Right hindlimb (tissue), 1 donor: ENCODE data around the gene ISYNA1.

Experiments used
- DNase-seq: peaks from one replicate; pipeline ENCODE4 v3.0.0-alpha.2; 2018

Gene ISYNA1

DNA sequence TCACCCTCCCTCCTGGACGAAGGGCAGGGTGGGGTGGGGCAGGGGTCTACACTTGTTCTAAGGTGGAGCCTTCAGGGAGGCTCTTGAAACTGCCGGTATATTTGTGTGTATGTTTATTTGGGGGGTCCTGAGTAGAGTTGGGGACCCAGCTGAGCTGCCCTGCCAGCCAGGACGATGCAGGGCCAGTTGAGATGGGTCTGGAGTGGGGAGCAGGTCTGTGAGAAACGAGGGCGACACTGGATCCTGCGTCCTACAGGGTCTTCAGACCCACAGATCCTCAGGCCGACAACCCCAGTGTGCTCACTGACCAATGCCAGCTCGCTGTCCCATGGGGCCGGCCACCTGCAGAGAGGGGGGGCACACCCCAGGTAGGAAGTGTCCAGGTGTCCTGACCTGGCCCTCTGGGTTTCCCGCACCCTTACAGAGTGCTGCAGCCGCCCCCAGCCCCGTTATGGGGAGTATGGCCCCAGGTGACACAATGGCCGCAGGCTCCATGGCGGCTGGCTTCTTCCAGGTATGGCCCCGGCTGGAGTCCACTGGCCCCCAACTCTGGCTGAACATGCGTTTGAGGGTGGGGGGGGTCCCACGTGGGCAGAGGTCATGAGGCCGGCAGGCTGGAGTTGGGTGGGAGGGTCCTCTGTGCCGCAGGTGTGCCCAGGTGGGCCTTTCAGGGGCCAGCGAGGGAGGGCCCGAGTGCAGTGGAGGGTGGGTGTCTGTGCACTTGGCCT, 7.4 kb downstream of the ISYNA1 start:
- DNase-seq = no peak

DNA sequence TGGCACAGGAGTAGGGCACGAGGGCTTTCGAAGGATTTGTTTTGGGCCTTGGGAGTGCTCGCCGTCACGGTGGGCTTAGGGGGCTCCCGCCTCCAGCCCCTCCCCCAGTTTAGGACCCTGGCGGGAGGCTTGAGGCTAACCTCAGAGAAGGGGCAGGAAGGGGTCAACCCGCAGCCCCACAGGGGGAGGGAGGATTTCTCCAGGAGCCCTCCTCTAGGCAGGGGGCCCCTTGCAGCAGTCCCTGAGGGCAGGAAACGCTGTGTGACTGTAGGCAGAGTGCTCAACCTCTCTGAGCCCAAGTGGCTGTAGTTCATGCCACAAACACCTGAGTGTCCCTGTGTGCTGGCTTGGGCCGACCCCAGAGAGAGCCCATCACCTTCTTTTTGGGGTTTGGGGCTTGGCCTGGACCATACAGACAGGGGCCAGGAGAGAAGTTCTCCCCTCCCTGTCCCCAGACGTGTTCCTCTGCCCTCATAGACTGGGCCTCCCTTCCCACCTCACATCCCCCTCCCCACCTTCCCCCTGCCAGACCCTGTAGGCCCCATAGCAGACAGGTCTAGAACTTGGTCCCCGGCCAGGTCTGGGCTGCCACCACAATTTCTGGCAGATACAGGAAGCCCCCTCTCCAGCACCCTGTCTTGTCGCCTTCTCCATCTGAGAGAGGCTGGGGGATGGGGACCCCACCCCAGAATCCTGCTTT, 8.1 kb downstream of the ISYNA1 start:
- no peak for DNase-seq

DNA sequence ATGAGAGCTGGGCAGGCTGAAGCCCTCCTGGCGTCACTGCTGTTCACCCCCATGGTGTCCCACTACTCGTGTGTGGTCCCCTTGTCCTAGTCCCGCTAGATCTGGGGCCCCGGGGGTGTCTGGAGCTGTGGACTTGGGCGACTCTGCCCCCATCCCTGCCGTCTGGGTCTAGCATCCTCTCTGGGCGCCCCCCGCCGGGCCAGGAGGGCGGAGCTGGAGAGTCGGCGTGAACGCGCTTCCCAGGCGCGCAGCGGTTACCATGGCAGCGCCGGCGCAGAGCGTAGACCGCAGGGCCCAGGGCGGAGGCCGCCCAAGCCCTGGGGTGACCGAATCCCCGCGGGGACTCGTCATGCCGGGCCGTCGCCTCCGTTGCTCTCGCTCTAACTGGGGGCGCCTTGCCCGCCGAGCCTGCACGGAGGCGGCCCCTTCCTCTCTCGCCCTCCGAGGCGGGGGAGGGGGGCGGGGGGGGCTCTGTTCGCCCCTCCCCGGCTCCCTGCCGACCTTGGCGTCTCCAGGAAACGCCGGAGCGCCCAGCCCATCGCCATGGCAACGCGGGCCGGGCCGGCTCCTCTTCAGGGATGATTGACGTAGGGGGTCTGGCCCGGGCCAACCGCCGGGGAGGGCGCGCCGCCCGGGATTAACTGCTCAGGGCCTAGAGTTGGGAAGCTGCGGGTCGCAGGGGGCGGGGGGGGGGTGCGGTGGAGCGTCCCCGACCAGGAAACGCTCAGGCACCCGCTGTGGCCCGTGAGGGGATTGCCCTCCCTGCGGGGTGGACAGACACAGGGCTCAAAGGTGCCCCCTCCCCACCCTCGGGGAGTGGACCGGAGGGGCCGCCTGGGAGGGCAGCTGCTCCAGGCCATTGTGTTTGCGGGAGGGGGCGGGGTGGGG, 8.9 kb downstream of the ISYNA1 start:
- DNase-seq = peak; percentile 89

DNA sequence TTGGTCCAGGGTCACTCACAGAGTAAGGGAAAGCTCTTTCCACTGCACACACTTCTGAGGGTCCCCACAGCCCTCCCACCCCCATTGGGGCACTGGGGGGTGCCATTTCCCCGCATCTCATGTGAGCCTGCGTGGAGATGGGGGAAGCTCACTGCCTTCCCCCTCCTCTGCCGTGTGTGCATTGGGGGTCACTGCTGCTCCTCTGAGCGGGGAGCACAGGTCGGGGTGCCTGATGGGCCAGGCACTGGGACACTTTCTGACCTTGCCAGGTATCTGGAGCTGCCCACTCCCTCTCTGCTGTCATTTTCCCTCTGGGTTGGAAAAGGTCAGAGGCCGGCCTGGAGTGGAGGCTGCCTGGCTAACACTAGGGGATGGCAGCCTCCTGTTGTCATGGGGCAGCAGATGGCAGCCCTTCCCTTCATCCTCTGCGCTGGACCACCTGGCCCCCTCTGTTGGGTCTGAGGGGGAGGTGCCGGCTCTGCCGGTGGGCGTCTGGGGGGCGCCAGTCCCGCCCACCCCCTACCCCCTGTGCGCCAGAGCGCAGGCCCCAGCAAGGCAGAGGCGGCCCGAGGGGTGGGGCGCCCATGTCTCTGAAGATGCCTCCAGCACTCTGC, 9.7 kb downstream of the ISYNA1 start:
- no peak for DNase-seq

DNA sequence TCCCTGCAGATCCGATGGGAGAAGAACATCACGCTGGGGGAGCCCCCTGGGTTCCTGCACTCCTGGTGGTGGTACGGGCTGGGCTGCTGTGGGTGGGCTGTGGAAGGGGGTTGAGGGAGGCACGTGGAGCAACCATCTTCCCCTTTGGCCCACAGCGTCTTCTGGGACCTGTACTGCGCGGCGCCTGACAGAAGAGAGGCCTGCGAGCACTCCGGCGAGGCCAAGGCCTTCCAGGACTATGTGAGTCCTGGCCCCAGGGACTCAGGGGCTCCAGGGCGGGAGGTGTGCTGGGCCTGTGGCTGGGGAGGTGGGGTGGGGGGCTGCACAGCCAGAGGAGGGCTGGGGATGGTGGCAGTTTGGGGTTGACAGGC, 10.2 kb downstream of the ISYNA1 start:
- DNase-seq = no peak

DNA sequence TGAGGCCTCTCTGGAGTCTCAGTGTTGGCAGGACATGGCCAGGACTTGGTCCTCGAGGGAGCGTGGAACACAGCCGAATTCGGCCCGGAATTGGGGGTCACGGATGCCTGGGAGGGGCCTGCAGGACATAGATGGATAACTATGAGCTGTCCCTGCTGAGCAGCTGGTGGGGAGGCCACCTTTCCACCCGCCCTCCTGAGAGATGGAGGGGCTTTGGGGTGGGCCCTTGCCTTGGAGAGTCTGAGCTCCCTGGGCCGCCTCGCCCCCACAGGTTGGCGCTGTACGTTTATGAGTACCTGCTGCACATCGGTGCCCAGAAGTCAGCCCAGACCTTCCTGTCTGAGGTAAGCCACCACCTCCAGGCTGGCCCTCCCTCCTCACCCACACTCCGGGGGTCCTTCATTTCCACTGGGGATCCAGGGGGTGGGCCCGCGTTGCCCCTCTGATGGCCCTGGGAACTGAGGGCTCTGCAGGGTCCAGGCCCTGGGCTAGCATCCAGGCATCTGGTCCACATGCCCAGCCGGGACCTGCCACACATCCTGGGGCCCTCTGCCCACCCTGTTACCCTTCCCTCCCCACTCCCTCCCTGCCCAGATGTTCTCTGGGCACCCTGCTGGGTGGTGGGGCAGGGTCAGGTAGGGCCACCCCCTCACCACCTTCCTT, 10.7 kb downstream of the ISYNA1 start:
- no peak for DNase-seq

DNA sequence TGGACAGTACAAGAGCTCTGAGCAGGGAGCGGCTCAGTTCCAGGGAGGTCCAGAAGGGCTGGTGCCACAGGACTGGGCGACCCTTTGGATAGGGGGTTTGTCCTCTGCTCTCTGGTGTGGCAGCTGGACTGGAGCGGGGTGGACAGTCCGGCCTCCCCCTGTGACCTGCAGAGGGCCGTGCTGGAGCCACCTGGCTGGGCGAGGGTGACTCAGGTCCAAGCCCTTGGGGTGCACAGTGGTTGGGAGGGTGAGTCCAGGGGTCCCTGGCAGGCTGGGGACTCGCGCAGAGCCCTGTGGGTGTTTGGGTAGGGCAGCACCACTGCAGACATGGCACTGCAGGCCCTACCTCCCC, 11.5 kb downstream of the ISYNA1 start:
- no peak for DNase-seq

DNA sequence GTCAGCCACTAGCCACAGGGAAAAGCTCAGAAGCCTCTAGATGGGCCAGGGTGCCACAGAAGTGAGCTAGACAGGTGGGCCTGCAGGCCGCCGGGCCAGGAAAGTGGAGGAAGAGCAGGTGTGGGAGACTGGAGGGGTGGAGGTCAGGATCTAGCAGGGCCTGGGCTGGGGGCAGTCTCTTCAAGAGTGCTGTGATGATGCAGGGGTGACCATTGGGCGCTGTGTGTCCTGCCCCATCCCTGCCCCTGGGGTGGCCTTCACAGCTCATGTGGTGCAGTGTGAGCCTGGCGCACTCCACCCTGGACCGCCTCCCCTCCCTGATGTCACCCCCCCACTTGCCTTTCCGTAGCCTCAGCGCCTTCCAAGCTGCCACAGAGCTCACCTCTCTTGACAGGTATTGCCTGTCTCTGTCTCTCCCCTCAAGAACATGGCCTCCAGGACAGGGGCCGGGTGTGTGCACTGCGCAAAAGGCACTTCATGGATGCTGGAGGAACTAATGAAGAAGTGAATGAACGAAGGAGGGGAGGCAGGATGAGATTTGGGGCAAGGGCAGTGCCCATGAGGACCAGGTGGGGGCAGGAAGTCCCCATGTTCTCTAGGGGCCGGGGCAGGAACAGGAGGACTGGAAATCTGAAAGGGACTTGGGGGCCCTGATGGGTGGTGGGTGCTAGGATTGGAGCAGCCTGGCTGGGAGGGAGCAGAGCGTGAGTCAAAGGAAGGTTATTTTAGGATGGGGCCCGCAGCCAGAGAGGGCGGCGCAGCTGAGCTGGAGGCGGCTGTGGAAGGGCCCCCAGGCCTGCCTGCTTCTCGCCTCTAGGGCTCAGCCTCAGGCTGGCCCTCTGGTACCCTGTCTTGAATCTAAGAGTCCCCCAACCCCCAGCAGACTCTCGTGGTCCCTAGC, 12.2 kb downstream of the ISYNA1 start:
- DNase-seq = peak; percentile 79

DNA sequence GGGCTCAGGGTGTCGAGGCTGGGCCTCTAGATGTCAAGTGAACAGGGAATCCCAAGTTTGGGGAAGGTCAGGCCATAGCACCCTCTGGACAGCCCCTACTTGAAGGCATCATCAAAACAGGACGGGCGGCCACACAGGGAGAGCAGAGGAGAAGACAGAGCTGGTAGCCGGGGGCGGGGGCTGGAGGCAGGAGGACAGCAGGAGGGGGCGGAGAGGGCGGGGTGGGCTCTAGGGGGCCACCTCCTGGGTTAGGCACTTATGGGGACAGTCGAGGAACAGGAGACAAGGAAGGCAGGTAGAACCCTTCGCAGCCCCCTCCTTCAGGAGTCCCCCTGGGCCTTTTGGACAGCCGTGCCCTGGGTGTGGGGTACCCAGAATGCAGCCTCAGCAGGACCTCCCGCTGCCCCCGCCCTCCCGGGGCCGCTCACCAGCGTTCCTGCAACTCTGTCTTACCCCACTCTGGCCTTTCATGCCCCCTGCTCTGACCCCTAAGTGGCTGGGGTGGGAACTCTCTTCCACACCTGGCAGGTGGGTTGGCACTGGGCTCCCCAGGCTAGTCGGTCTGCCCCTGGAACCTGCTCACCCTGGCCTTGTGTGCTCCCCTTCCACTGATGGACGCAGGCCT, 12.9 kb downstream of the ISYNA1 start:
- DNase-seq = no peak

DNA sequence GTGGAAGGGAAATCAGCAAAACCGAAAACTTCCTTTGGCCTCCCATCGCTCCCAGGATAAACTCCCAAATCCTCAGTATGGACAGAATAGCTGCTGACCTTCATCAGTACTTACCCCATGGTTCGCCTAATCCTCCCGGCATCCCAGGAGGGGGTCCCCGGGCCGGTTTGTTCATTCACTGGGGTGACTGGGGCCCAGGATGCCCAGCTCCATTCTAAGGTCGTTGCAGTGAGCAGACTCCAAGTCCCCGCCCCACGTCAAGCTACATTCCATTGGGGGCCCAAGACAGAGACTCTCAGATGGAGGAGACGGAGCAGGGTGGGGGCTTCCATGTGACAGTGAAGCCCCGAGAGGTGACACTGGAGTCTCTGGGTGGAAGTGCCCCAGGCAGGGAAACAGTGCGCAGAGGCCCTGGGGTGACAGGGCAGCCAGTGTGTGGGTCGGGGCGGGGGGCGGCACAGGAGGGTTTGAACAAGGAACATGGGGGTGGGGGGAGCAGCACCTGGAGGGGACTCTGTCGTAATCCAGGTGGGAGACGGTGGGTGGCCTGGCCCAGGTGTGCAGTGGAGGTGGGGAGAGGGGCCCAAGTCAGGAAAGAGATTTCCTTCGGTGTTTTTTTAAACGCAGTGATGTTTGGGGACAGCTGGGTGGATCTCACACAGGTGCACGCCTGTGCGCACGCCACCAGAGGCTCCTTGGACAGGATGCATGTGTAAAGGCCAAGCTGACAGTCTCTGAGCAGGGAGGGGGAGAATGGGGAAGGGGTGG, 13.6 kb downstream of the ISYNA1 start:
- no peak for DNase-seq

DNA sequence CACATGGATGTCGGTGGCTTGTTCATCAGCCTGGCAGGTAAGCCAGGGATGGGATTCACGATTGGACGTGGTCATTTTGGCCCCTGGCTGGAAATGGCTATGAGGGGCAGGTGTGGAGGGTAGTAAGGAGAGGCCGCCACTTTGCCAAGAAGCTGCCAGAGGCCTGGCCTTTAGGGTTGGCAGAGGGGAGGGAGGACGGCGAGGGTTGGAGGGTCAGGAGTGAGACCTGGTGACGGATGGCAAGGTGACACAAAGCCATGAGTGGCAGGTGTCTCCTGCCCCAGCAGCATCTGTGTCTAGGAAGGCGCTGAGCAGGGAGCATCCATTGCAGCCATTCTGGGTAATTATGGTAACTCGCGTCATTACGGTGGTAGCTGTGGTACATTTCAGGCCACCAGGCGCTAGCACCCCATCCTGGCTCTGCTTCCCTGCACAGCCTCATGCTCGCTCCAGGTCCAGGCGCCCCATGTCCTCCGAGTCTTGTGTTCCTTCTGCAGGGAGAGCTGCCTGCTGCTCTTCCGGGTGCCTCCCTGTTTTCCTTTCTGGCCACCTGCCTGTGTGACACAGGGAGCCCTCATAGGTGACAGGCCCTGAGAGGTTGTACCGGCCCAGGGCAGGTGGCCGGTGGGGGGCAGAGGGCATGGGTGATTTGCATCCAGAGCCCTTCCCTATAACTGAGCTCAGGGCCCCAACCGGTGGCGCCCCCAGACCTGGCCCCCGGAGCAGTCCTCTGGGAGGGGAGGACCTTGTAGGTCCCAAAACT, 14.5 kb downstream of the ISYNA1 start:
- no peak for DNase-seq

DNA sequence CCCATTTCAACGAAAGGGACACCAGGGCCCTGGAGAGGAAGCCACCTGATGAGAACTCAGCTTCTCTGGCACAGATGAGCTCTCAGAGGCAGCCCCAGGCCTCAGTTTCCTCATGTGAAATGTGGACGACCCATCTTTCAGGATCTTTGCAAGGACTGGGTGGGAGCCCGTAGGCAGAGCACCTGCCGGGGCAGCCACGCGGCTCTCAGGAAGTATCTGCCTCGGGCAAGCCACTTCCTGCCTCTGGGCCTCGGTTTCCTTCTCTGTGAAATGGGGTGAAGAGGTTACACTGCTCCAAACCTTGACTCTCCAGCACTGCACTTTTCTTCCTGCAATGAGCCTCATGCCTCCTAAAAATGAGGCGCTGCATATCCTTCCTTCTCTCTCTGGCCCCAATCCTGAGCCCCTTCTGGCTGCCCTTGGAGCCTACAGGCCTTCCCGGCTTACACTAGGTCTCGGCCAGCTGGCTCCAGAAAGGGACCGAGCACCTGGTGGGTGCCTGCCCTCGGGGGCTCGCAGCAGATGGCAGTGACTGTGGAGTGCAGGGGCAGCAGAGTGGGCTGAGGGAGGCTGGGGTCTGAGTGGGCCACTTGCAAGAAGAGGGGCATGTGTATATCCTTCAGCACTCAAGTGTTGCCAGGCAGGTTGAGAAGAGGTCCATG, 15.3 kb downstream of the ISYNA1 start:
- no peak for DNase-seq

DNA sequence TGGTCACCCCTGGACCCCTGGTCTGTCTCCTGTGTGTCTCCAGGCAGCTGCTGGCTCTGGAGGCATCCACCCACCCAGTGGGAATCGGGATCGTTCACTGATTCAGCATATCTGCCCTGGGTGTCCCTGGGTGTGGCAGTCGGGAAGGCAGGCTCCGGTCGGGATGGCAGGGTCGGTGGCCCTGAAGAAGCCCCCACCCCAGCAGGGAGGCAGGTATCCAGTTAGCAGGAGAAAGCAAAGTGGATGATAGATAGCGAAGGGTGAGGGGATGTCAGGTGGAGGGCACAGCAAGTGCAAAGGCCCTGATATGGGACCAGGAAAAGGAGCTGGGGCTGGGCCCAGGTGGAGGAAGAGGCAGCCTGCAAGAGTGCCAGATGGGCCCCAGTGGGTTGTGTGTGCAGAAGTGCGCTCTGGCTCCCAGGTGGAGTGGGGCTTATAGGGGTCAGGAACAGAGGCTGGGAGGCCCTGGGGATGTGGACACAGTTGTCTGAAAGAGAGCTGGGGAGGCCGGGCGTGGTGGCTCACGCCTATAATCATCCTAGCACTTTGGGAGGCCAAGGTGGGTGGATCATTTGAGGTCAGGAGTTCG, 16.5 kb downstream of the ISYNA1 start:
- DNase-seq = no peak

DNA sequence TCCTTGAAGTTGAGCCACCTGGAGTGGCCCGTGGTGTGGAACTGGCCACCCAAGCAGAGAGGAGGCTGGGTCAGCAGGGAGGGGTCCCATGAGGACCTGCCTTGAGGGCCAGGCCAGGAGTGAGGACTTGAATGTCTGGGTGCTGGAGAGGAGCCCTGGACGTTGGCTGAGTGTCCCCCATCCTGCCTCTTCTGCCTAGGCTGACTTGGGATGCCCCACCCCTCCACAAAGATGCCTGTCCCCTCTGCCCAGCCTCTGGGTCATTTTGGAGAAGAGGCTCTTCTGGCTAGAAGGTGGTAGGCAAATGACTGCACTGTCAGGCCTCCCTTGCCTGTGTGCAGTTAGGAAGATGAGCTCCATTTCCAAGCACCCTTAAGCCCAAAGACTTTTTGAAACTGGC, 17.0 kb downstream of the ISYNA1 start:
- no peak for DNase-seq

DNA sequence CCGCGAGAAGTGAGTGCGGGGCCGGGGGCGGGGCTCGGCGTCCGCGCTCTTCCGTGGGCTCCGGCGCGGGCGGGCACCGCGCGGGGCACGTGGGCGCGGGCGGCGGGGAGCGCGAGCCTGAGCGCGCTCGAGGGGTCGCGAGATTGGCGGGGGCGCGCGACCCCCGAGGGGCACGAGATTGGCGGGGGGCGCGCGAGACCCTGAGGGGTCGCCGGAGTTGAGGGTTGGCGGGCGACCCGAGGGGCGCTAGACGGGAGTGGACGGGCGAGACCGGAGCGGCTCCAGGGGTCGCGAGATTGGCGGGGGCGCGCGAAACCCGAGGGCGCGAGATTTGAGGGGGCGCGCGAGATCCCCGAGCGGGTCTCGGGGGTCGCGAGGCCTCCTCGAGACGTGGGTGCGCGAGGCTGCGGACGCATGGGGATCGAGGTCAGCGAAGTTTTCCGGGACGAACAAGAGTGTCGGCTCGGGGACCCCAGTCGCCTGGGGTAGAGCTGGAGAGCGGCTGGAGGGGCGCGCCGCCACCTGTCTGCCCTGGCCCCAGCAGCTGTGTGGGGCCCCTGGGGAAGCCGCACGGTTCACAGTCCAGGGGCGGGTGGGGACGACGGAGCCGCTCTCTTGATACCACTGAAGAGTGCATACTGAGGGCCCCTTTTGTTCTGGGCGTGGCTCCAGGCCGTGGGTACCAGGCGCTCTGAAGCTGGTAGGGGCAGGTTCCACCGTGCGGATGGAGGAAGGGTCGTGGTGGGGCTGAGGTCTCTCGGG, 18.1 kb downstream of the ISYNA1 start:
- peak; percentile 72 for DNase-seq

DNA sequence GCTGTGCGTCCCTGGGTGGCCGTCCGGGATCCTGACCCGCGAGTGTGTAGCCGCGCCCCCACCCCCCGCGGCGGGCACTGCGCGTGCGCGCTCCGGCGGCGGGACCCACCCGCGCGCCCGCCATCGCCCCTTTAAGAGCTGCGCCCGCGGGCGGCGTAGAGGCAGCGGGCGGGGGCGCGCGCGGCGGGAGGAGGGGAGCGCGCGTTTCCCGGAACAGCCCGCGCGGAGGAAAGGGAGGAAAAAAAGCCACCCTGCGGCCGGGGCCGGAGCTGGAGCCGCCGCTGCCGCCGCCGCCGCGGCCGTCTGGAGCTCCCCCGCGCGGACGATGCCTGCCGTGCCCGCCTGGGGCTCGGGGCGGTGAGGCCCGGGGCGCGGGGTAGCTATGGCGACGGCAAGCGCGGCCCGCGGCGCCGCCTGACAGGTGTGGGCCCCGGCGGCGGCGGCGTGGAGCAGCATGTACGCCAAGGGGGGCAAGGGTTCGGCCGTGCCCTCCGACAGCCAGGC, 18.7 kb downstream of the ISYNA1 start, which contains the start of gene SSBP4:
TSS of gene SSBP4 (plus strand) at position 204 of the 504 bp plus-strand sequence. CDS start at position 455, 251 bp downstream.
- DNase-seq = peak; percentile 88

DNA sequence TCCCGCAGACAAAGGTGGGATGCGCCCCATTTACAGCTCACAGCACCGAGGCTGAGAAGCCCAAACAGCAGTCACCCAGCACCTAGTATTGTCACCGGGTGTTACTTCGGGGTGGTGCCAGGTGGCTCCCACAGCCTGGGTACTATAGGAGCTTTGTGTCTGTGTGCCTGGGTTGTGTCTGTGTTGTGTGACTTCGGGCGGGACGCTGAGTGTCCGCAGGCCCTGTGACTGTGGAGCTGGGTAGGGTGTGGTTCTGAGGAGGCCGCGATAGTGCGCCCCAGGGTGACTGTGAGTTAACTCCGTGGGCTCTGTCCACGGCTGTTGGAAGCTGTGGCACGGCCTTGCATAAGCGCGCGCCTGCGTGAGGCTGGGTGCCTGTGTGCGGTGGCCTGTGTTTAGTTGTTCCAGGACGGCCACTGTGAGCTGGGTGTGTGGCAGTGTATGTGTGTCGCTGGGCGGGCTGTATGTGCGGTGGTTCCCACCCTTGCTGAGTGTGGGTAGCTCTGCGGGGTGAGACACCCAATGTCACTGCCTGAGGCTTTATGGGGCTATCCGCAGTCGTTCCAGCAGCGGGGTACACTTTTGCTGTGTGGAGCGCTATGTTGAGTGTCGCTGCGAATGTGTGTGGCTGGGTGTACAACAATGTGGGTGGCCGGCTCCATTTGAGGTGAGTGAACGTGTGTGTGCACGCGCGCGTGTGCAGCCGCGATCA, 19.3 kb downstream of the ISYNA1 start:
- peak; percentile 59 for DNase-seq
